Natural killer cell (primary cell): ENCODE measurements around the gene ACOT9. TPM values are rescaled to one million over a fixed set of nuclear protein-coding genes. Genes with fewer than 3 reads are reported as not detected.

Experiments used
- ATAC-seq, 3 donors: fragments of 150-1000 bp in 2 of 3; fragments of 200-7000 bp in 1 of 3; cut with Tn5 transposase; 1 replicate in 1 of 3; 2 replicates in 2 of 3; pipeline ENCODE4 v1.10.0; 2021; ENCODE audit warnings: mild to moderate bottlenecking in 2 of 3, moderate library complexity in 2 of 3
- DNase-seq, 2 donors: peaks; one replicate each; pipeline versions ENCODE4 v3.0.0 to v3.0.0-alpha.2; 2013 to 2021; ENCODE audit warnings: mixed read lengths in 1 of 2
- H3K27ac ChIP-seq: one replicate; pipeline ENCODE4 v1.5.1; 2013; ENCODE audit warnings: mild to moderate bottlenecking, low read length
- H3K27me3 ChIP-seq: one replicate; pipeline ENCODE4 v1.6.1; 2013; ENCODE audit warnings: low read length; ENCODE audit not compliant: control insufficient read depth, insufficient read depth
- H3K36me3 ChIP-seq: one replicate; pipeline ENCODE4 v1.6.1; 2013; ENCODE audit warnings: low read length; ENCODE audit not compliant: control insufficient read depth, insufficient read depth
- H3K4me1 ChIP-seq: one replicate; pipeline ENCODE4 v1.6.1; 2013; ENCODE audit warnings: low read length; ENCODE audit not compliant: control insufficient read depth, insufficient read depth
- H3K4me3 ChIP-seq: one replicate; pipeline ENCODE4 v1.5.1; 2013; ENCODE audit warnings: low read length
- H3K9me3 ChIP-seq: one replicate; pipeline ENCODE4 v1.6.1; 2013; ENCODE audit warnings: low read length; ENCODE audit not compliant: control insufficient read depth, insufficient read depth
- H3K27ac Mint-ChIP-seq, 2 donors: one replicate each; pipeline ENCODE4 v1.8.0; 2022; ENCODE audit warnings: mild to moderate bottlenecking in 2 of 2, mixed read lengths in 2 of 2, moderate library complexity in 1 of 2
- H3K27me3 Mint-ChIP-seq, 2 donors: one replicate each; pipeline ENCODE4 v1.8.0; 2022; ENCODE audit warnings: low read depth in 2 of 2, mixed read lengths in 2 of 2
- H3K36me3 Mint-ChIP-seq: one replicate; pipeline ENCODE4 v1.8.0; 2022; ENCODE audit warnings: mixed read lengths
- H3K4me1 Mint-ChIP-seq, 2 donors: one replicate each; pipeline ENCODE4 v1.8.0; 2022; ENCODE audit warnings: mixed read lengths in 2 of 2
- H3K4me3 Mint-ChIP-seq: one replicate; pipeline ENCODE4 v1.8.0; 2022; ENCODE audit warnings: mild to moderate bottlenecking, moderate library complexity, mixed read lengths
- H3K9me3 Mint-ChIP-seq, 2 donors: one replicate each; pipeline ENCODE4 v1.8.0; 2022; ENCODE audit warnings: mixed read lengths in 2 of 2
- CTCF ChIP-seq: fragments of 200-600 bp; IDR thresholded peaks from one replicate; pipeline ENCODE4 v1.8.0; 2022; ENCODE audit warnings: antibody characterized with exemption
- WGBS: methylation state at CpG from one replicate; pipeline ENCODE4 v1.1.7; 2013; ENCODE audit warnings: missing lambda C conversion rate; ENCODE audit not compliant: insufficient coverage; 5-methylcytosine and 5-hydroxymethylcytosine counted together
- intact Hi-C: fragments of 100-400 bp; cut with micrococcal nuclease; formaldehyde crosslinking; loops from one replicate; pipeline ENCODE4 v1.14.2; 2022
- total RNA-seq, 4 donors: library from RNA; stranded (reverse); fragments of 120-200 nt in 1 of 4; gene quantifications; one replicate each; pipeline versions ENCODE4 v1.2.3 to v1.2.4, GENCODE V29; 2013 to 2022

Gene ACOT9
- total RNA-seq, 3 donors from 2014 or later (not counting 1 experiment from before 2014, with no cell fraction given): 20.0 to 24.9 (median 21.4) TPM

GRCh38 chrX:23754664-23755063 is 11.6 kb upstream of the ACOT9 start:
- no peaks in the 10 kb centered on the region for H3K36me3 Mint-ChIP-seq
- no peaks in the 10 kb centered on the region for H3K9me3 ChIP-seq

GRCh38 chrX:23752740-23753415 is 9.8 kb upstream of the ACOT9 start:
- Mint-ChIP-seq H3K4me3 (no peak overlapping the region), H3K27me3 (no peaks in the 10 kb centered on the region), H3K27ac (no peak overlapping the region), H3K4me1 (no peaks in the 10 kb centered on the region), H3K36me3 (no peaks in the 10 kb centered on the region), H3K9me3 (no peaks in the 10 kb centered on the region)
- no peak overlapping the region for H3K4me3 ChIP-seq
- no peaks in the 10 kb centered on the region for H3K36me3 ChIP-seq
- no peak overlapping the region for H3K27ac ChIP-seq
- H3K4me1 ChIP-seq: no peaks in the 10 kb centered on the region
- no peak for DNase-seq
- TF ChIP-seq CTCF: no peak
- intact Hi-C loops: no loop called here
- ATAC-seq: no peak
- no CpG with 5 or more reads among the region's 2 CpGs for WGBS
- no peaks in the 10 kb centered on the region for H3K9me3 ChIP-seq
- no peaks in the 10 kb centered on the region for H3K27me3 ChIP-seq

More at GRCh38 chrX:23754664-23755063, 11.6 kb upstream of the ACOT9 start:
- no peaks in the 10 kb centered on the region for H3K27me3 ChIP-seq
- 89% methylated on average over 1 of the region's 1 CpG for WGBS
- no peak for TF ChIP-seq CTCF
- H3K9me3 Mint-ChIP-seq: no peaks in the 10 kb centered on the region
- H3K4me1 Mint-ChIP-seq: no peaks in the 10 kb centered on the region
- no peak for ATAC-seq
- H3K4me1 ChIP-seq: no peaks in the 10 kb centered on the region
- no peaks in the 10 kb centered on the region for H3K27me3 Mint-ChIP-seq
- intact Hi-C loops: no loop called here
- H3K27ac Mint-ChIP-seq: no peak overlapping the region
- no peaks in the 10 kb centered on the region for H3K36me3 ChIP-seq
- DNase-seq: no peak
- no peak overlapping the region for H3K27ac ChIP-seq
- H3K4me3 ChIP-seq: no peak overlapping the region
- no peak overlapping the region for H3K4me3 Mint-ChIP-seq

GRCh38 chrX:23749576-23749975 is 6.5 kb upstream of the ACOT9 start:
- ATAC-seq (no peak), DNase-seq (no peak)
- Histone ChIP-seq H3K4me1 (peaks cover 8% of the 10 kb centered on the region), H3K36me3 (no peaks in the 10 kb centered on the region), H3K9me3 (no peaks in the 10 kb centered on the region), H3K27ac (no peak overlapping the region), H3K27me3 (no peaks in the 10 kb centered on the region), H3K4me3 (no peak overlapping the region)
- H3K9me3 Mint-ChIP-seq: no peaks in the 10 kb centered on the region
- H3K4me3 Mint-ChIP-seq: no peak overlapping the region
- H3K36me3 Mint-ChIP-seq: no peaks in the 10 kb centered on the region
- intact Hi-C loops: no loop called here
- no peak overlapping the region for H3K27ac Mint-ChIP-seq
- no peak for TF ChIP-seq CTCF
- H3K27me3 Mint-ChIP-seq: no peaks in the 10 kb centered on the region
- WGBS: 77% methylated on average over 2 of the region's 2 CpGs
- H3K4me1 Mint-ChIP-seq: peaks cover 0 to 6% of the 10 kb centered on the region in 2 donors

- ATAC-seq (no peak), DNase-seq (no peak)
- Mint-ChIP-seq H3K4me3 (no peak overlapping the region), H3K27ac (no peak overlapping the region), H3K36me3 (no peaks in the 10 kb centered on the region), H3K9me3 (no peaks in the 10 kb centered on the region), H3K27me3 (no peaks in the 10 kb centered on the region), H3K4me1 (peaks cover 0 to 6% of the 10 kb centered on the region in 2 donors)
- intact Hi-C loops: no loop called here
- TF ChIP-seq CTCF: no peak
- Histone ChIP-seq H3K4me3 (no peak overlapping the region), H3K27me3 (no peaks in the 10 kb centered on the region), H3K9me3 (no peaks in the 10 kb centered on the region), H3K4me1 (peaks cover 8% of the 10 kb centered on the region), H3K27ac (no peak overlapping the region), H3K36me3 (no peaks in the 10 kb centered on the region)
- WGBS: 95% methylated on average over 2 of the region's 4 CpGs
These were observed 6.1 kb upstream of the ACOT9 start for GRCh38 chrX:23749129-23749528.
